B cell (primary cell): ENCODE results near the gene ASPG. TPM values are rescaled to one million over a fixed set of nuclear protein-coding genes. Genes with fewer than 3 reads are reported as not detected.

Experiments
- ATAC-seq: fragments of 200-7000 bp; cut with Tn5 transposase; one replicate; pipeline ENCODE4 v1.10.0; 2021; ENCODE audit warnings: low read depth, mild to moderate bottlenecking, moderate number of reproducible peaks, moderate library complexity
- CTCF ChIA-PET: fragments of 350-600 bp; sonication (Branson Sonifier 250); formaldehyde crosslinking; loops from one replicate; lab custom pipeline; 2021; ENCODE audit warnings: antibody characterized with exemption, inconsistent platforms; lab: Charles Lee
- POLR2A ChIA-PET: fragments of 350-600 bp; sonication (Branson Sonifier 250); formaldehyde crosslinking; loops from one replicate; lab custom pipeline; 2021; ENCODE audit warnings: antibody characterized with exemption; lab: Charles Lee
- DNase-seq: peaks from one replicate; pipeline ENCODE4 v3.0.0; 2013
- H2AFZ ChIP-seq: 2 replicates; pipeline ENCODE4 v1.6.1; 2012; ENCODE audit warnings: mild to moderate bottlenecking, low read depth, low read length; ENCODE audit not compliant: insufficient read depth, poor library complexity, severe bottlenecking
- H3K27ac ChIP-seq, 2 donors: 1 replicate in 1 of 2; 2 replicates in 1 of 2; pipeline ENCODE4 v1.5.1; 2012 to 2013; ENCODE audit warnings: low read length in 2 of 2, mild to moderate bottlenecking in 2 of 2, moderate library complexity in 1 of 2
- H3K27me3 ChIP-seq, 4 experiments: fragments of 200-600 bp in 1 of 4; sonication (generic) in 1 of 4; replicated peaks in 1 of 4; 1 replicate in 2 of 4; 2 replicates in 2 of 4; pipeline versions ENCODE4 v1.6.1 to v1.7.0; 2013 to 2016; ENCODE audit warnings: low read length in 3 of 4, mild to moderate bottlenecking in 2 of 4, mixed read lengths in 1 of 4, moderate library complexity in 1 of 4; ENCODE audit not compliant: insufficient read depth in 4 of 4, control insufficient read depth in 3 of 4; ENCODE audit errors: control extremely low read depth in 1 of 4
- H3K36me3 ChIP-seq, 2 experiments: replicated peaks in 1 of 2; 1 replicate in 1 of 2; 2 replicates in 1 of 2; pipeline versions ENCODE4 v1.6.1 to v1.7.1; 2013; ENCODE audit warnings: low read length in 1 of 2; ENCODE audit not compliant: insufficient read depth in 2 of 2, control insufficient read depth in 1 of 2; ENCODE audit errors: control extremely low read depth in 1 of 2, extremely low read depth in 1 of 2
- H3K4me1 ChIP-seq, 2 donors: fragments of 200-600 bp in 1 of 2; sonication (generic) in 1 of 2; 1 replicate in 1 of 2; 2 replicates in 1 of 2; pipeline versions ENCODE4 v1.5.1 to v1.6.1; 2013 to 2017; ENCODE audit warnings: low read length in 2 of 2; ENCODE audit not compliant: control insufficient read depth in 2 of 2, insufficient read depth in 2 of 2
- H3K4me2 ChIP-seq: replicated peaks from 2 replicates; pipeline ENCODE3; 2012; ENCODE audit warnings: mild to moderate bottlenecking, low read depth, low read length; ENCODE audit not compliant: poor library complexity, severe bottlenecking
- H3K4me3 ChIP-seq, 5 experiments: fragments of 200-600 bp in 1 of 5; sonication (generic) in 1 of 5; 1 replicate in 3 of 5; 2 replicates in 2 of 5; pipeline versions ENCODE4 v1.5.1 to v1.7.0; 2011 to 2016; ENCODE audit warnings: low read length in 4 of 5, mild to moderate bottlenecking in 4 of 5, low read depth in 2 of 5, control low read depth in 1 of 5, moderate library complexity in 1 of 5; ENCODE audit not compliant: insufficient read depth in 1 of 5; ENCODE audit errors: control extremely low read depth in 1 of 5, extremely low read depth in 1 of 5
- H3K79me2 ChIP-seq: fragments of 200-600 bp; sonication (generic); one replicate; pipeline ENCODE4 v1.6.0; 2016; ENCODE audit warnings: low read length; ENCODE audit not compliant: control insufficient read depth, insufficient read depth
- H3K9ac ChIP-seq: fragments of 200-600 bp; sonication (generic); 2 replicates; pipeline ENCODE4 v1.6.1; 2017; ENCODE audit warnings: mild to moderate bottlenecking, low read length, moderate library complexity
- H3K9me3 ChIP-seq, 3 donors: one replicate each; pipeline versions ENCODE4 v1.6.1 to v1.7.1; 2013; ENCODE audit warnings: low read length in 2 of 3; ENCODE audit not compliant: control insufficient read depth in 2 of 3, insufficient read depth in 1 of 3; ENCODE audit errors: control extremely low read depth in 1 of 3
- H4K20me1 ChIP-seq: 2 replicates; pipeline ENCODE4 v1.6.0; 2012; ENCODE audit warnings: mild to moderate bottlenecking, low read length; ENCODE audit not compliant: insufficient read depth, control insufficient read depth, poor library complexity, severe bottlenecking
- H3K27ac Mint-ChIP-seq: one replicate; pipeline ENCODE4 v1.8.0; 2021; ENCODE audit warnings: mixed read lengths
- H3K27me3 Mint-ChIP-seq: one replicate; pipeline ENCODE4 v1.8.0; 2021; ENCODE audit warnings: mixed read lengths
- H3K4me1 Mint-ChIP-seq: one replicate; pipeline ENCODE4 v1.8.0; 2021; ENCODE audit warnings: mixed read lengths
- H3K4me3 Mint-ChIP-seq: one replicate; pipeline ENCODE4 v1.8.0; 2021; ENCODE audit warnings: mixed read lengths
- H3K9me3 Mint-ChIP-seq: one replicate; pipeline ENCODE4 v1.8.0; 2022; ENCODE audit warnings: mixed read lengths; ENCODE audit not compliant: insufficient read depth
- EZH2 ChIP-seq: IDR thresholded peaks from 2 replicates; pipeline ENCODE4 v1.6.1; 2012; ENCODE audit warnings: borderline replicate concordance, low read depth, mild to moderate bottlenecking, moderate library complexity, low read length; ENCODE audit not compliant: insufficient read depth, poor library complexity, severe bottlenecking
- WGBS: methylation state at CpG from one replicate; pipeline ENCODE4 v1.1.5; 2013; ENCODE audit warnings: missing lambda C conversion rate; ENCODE audit not compliant: insufficient coverage; 5-methylcytosine and 5-hydroxymethylcytosine counted together
- intact Hi-C: fragments of 100-400 bp; cut with micrococcal nuclease; formaldehyde crosslinking; loops from one replicate; pipeline ENCODE4 v1.10.0; 2022
- polyA plus RNA-seq: library from polyadenylated mRNA; depleted of rRNA; stranded (reverse); fragments of >200 nt; gene quantifications from 2 replicates; pipeline ENCODE4 v1.2.3, GENCODE V29; 2012
- total RNA-seq, 2 donors: library from RNA; stranded (reverse); fragments of 120-200 nt in 1 of 2; gene quantifications; 1 replicate in 1 of 2; 2 replicates in 1 of 2; pipeline versions ENCODE4 v1.2.3 to v1.2.4, GENCODE V29; 2013 to 2022
- TF ChIP-seq, protein P1 (sequence below): fragments of 200-600 bp; IDR thresholded peaks from one replicate; pipeline ENCODE4 v1.8.0; 2022; ENCODE audit warnings: antibody characterized with exemption, mild to moderate bottlenecking

The ASPG gene
- total and polyA plus RNA-seq, 2 donors (not counting 1 experiment from before 2014, with no cell fraction given): not detected

- no peaks in the 10 kb centered on the region for H3K9me3 Mint-ChIP-seq
- CTCF ChIA-PET: no interaction called here
- DNase-seq (no peak), ATAC-seq (no peak)
- no peak overlapping the region for H2AFZ ChIP-seq
- no peak overlapping the region for H3K27ac Mint-ChIP-seq
- peaks cover 0 to 32% (median 10%) of the 10 kb centered on the region in 4 experiments for H3K27me3 ChIP-seq
- POLR2A ChIA-PET: no interaction called here
- H3K9ac ChIP-seq: no peak overlapping the region
- H3K4me3 Mint-ChIP-seq: no peak overlapping the region
- H3K4me2 ChIP-seq: no peak overlapping the region
- H3K27me3 Mint-ChIP-seq: peaks cover 19% of the 10 kb centered on the region
- H3K9me3 ChIP-seq: peaks cover 0 to 6% (median 0%) of the 10 kb centered on the region in 3 donors
- H4K20me1 ChIP-seq: no peaks in the 10 kb centered on the region
- H3K4me3 ChIP-seq: no peak overlapping the region
- no peaks in the 10 kb centered on the region for H3K36me3 ChIP-seq
- TF ChIP-seq, protein P1, sequence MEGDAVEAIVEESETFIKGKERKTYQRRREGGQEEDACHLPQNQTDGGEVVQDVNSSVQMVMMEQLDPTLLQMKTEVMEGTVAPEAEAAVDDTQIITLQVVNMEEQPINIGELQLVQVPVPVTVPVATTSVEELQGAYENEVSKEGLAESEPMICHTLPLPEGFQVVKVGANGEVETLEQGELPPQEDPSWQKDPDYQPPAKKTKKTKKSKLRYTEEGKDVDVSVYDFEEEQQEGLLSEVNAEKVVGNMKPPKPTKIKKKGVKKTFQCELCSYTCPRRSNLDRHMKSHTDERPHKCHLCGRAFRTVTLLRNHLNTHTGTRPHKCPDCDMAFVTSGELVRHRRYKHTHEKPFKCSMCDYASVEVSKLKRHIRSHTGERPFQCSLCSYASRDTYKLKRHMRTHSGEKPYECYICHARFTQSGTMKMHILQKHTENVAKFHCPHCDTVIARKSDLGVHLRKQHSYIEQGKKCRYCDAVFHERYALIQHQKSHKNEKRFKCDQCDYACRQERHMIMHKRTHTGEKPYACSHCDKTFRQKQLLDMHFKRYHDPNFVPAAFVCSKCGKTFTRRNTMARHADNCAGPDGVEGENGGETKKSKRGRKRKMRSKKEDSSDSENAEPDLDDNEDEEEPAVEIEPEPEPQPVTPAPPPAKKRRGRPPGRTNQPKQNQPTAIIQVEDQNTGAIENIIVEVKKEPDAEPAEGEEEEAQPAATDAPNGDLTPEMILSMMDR: no peak
- no peak for TF ChIP-seq EZH2
- peaks cover 14 to 22% of the 10 kb centered on the region in 2 donors for H3K4me1 ChIP-seq
- H3K79me2 ChIP-seq: no peaks in the 10 kb centered on the region
- peaks cover 6% of the 10 kb centered on the region for H3K4me1 Mint-ChIP-seq
- 87% methylated on average over 13 of the region's 15 CpGs for WGBS
- intact Hi-C loops: no loop called here
- no peak overlapping the region for H3K27ac ChIP-seq
These were observed 56.2 kb downstream of the ASPG start for GRCh38 chr14:104141621-104142091.

DNA sequence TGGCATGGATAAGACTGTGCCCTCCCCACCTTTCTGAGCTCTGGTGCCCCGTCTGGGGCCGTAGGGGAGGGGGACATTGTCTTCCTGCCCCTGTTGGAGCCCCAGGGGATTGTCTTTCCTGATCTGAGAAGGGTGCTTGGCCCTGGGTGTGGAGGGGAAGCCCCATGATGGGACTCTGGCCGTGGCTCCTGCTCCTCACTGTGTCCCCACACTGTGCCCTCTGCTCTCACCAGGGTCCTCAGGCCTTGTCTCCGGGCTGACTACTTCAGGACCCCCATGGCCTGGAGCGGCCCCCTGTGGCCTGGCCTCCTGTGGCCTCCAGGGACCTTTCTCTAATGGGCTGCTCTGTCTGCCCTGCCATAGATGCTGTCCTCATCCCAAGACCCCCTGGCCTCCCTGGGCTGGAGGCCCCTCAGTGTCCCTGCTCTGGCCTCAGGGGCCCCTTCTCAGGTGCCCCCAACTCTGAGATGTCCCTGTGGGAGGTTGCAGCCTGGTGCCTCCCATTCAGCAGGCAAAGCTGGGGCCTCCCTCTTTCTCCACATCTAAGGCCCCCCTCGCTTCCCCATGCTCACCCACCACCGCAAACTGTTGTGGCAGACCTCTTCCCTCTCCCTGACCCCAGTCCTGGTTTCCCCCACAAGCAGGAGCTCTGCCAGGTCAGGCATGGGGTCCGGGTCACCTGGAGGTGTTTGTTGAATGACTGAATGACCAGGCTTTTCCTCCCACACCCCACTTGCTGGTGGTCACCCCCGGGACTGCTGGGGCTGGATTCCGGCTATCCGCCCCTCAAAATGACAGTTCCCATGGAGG, 56.8 kb downstream of the ASPG start:
- no peak for TF ChIP-seq EZH2
- TF ChIP-seq, protein P1: no peak
- peaks cover 0 to 3% (median 0%) of the 10 kb centered on the region in 3 donors for H3K9me3 ChIP-seq
- POLR2A ChIA-PET: no interaction called here
- H3K27me3 ChIP-seq: peaks cover 0 to 25% (median 5%) of the 10 kb centered on the region in 4 experiments
- H3K4me1 ChIP-seq: peaks cover 8 to 15% of the 10 kb centered on the region in 2 donors
- H3K36me3 ChIP-seq: no peaks in the 10 kb centered on the region
- H2AFZ ChIP-seq: no peak overlapping the region
- no peaks in the 10 kb centered on the region for H3K79me2 ChIP-seq
- no peak for ATAC-seq
- no peaks in the 10 kb centered on the region for H3K9me3 Mint-ChIP-seq
- no peaks in the 10 kb centered on the region for H4K20me1 ChIP-seq
- intact Hi-C loops: no loop called here
- no peak overlapping the region for H3K27ac Mint-ChIP-seq
- 89% methylated on average over 7 of the region's 11 CpGs for WGBS
- no peak for DNase-seq
- H3K4me3 Mint-ChIP-seq: no peak overlapping the region
- no peaks in the 10 kb centered on the region for H3K4me1 Mint-ChIP-seq
- H3K27ac ChIP-seq: no peak overlapping the region
- H3K4me2 ChIP-seq: no peak overlapping the region
- CTCF ChIA-PET: no interaction called here
- no peak overlapping the region for H3K4me3 ChIP-seq
- H3K9ac ChIP-seq: no peak overlapping the region
- peaks cover 15% of the 10 kb centered on the region for H3K27me3 Mint-ChIP-seq
